ENCODE data around the gene TEAD1.

DNA sequence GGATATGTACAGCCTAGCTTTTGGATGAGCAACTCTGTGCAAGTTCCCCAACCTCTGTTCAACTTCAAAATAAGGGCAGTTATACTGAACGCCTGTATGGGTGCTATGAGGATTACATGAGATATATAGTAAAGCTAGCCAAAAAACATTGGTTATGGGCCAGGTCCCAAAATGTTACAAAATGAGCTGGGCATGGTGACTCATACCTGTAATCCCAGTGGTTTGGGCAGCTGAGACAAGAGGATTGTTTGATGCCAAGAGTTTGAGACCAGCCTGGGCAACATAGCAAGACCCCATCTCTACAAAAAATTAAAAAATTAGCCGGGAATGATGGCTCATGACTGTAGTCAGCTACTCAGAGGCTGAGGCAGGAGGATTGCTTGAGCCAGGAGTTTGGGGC is 118.4 kb downstream of the TEAD1 start:
- TF ChIP-seq, protein P1, sequence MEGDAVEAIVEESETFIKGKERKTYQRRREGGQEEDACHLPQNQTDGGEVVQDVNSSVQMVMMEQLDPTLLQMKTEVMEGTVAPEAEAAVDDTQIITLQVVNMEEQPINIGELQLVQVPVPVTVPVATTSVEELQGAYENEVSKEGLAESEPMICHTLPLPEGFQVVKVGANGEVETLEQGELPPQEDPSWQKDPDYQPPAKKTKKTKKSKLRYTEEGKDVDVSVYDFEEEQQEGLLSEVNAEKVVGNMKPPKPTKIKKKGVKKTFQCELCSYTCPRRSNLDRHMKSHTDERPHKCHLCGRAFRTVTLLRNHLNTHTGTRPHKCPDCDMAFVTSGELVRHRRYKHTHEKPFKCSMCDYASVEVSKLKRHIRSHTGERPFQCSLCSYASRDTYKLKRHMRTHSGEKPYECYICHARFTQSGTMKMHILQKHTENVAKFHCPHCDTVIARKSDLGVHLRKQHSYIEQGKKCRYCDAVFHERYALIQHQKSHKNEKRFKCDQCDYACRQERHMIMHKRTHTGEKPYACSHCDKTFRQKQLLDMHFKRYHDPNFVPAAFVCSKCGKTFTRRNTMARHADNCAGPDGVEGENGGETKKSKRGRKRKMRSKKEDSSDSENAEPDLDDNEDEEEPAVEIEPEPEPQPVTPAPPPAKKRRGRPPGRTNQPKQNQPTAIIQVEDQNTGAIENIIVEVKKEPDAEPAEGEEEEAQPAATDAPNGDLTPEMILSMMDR (IDR thresholded peaks at IDR 0.05): no peak
- TF ChIP-seq POLR2A (IDR thresholded peaks at IDR 0.05) (no peak), EP300 (IDR thresholded peaks at IDR 0.05) (no peak)
